Suprapubic skin (tissue), 4 donors: ENCODE results near the gene NXNL2. TPM values are rescaled to one million over a fixed set of nuclear protein-coding genes. Genes with fewer than 3 reads are reported as not detected.

ENCODE experiments used
- DNase-seq, 2 donors: peaks; one replicate each; pipeline ENCODE4 v3.0.0-alpha.2; 2019; ENCODE audit warnings: low spot score in 2 of 2
- H3K27ac ChIP-seq: fragments of 200-600 bp; sonication (generic); one replicate; pipeline ENCODE4 v1.5.1; 2019
- H3K27me3 ChIP-seq: fragments of 200-600 bp; sonication (generic); one replicate; pipeline ENCODE4 v1.5.1; 2019
- H3K36me3 ChIP-seq: fragments of 200-600 bp; sonication (generic); one replicate; pipeline ENCODE4 v1.5.1; 2019
- H3K4me1 ChIP-seq: fragments of 200-600 bp; sonication (generic); one replicate; pipeline ENCODE4 v1.5.1; 2019
- H3K4me3 ChIP-seq: fragments of 200-600 bp; sonication (generic); one replicate; pipeline ENCODE4 v1.5.1; 2019; ENCODE audit warnings: mild to moderate bottlenecking
- H3K9me3 ChIP-seq: fragments of 200-600 bp; sonication (generic); one replicate; pipeline ENCODE4 v1.5.1; 2019
- EP300 ChIP-seq: sonication (generic); formaldehyde crosslinking; IDR thresholded peaks from one replicate; pipeline ENCODE4 v1.6.1; 2017; ENCODE audit warnings: antibody characterized with exemption
- POLR2A ChIP-seq, 2 donors: fragments of 450-650 bp; IDR thresholded peaks; one replicate each; pipeline ENCODE4 v1.6.1; 2017; ENCODE audit warnings: antibody characterized with exemption in 2 of 2, mild to moderate bottlenecking in 2 of 2, moderate library complexity in 2 of 2
- POLR2AphosphoS5 ChIP-seq, 3 donors: sonication (generic); formaldehyde crosslinking; IDR thresholded peaks; one replicate each; pipeline ENCODE4 v1.6.1; 2017; ENCODE audit warnings: antibody characterized with exemption in 3 of 3
- WGBS: methylation state at CpG from one replicate; pipeline ENCODE4 v1.1.5; 2018; 5-methylcytosine and 5-hydroxymethylcytosine counted together
- total RNA-seq, 4 donors: library from RNA; depleted of rRNA; stranded (reverse); fragments of >200 nt; gene quantifications; one replicate each; pipeline ENCODE4 v1.1.0, GENCODE V29; 2016
- TF ChIP-seq, protein P1 (sequence below), 2 donors: fragments of 200-600 bp in 1 of 2; fragments of 450-650 bp in 1 of 2; sonication (generic) in 1 of 2; IDR thresholded peaks; one replicate each; pipeline ENCODE4 v1.5.1; 2016 to 2019; ENCODE audit warnings: antibody characterized with exemption in 2 of 2, mild to moderate bottlenecking in 1 of 2, moderate library complexity in 1 of 2

NXNL2 gene
- total RNA-seq, 4 donors from 2014 or later = 1.7 TPM; not detected in 3

DNA sequence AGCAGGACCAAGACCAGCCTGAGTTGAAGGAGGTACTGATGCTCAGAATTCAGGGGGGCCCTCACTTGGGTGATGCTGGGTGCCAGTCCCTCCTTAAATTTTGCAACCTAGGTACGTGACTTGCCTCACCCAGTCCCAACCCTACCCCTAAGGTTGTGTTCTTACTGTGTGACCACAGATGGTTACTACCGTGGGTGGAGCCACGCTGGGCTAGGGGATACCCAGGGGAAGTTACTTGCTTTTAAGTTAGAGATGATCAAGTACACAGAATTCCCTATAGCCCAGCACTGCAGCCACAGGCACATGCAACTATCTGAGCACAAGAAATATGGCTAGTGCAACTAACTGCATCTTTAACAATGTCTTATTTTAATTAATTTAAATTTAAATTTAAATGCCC lies 32.9 kb downstream of the NXNL2 start:
- WGBS = no CpG with 5 or more reads among the region's 3 CpGs
- Histone ChIP-seq H3K36me3 (no peaks in the 10 kb centered on the region), H3K9me3 (no peaks in the 10 kb centered on the region), H3K27ac (no peak overlapping the region), H3K4me3 (no peak overlapping the region), H3K4me1 (no peaks in the 10 kb centered on the region), H3K27me3 (no peaks in the 10 kb centered on the region)
- DNase-seq = no peak
- TF ChIP-seq EP300 (no peak), POLR2AphosphoS5 (IDR thresholded peaks at IDR 0.05) (no peak), POLR2A (IDR thresholded peaks at IDR 0.05) (no peak)
- TF ChIP-seq, protein P1, sequence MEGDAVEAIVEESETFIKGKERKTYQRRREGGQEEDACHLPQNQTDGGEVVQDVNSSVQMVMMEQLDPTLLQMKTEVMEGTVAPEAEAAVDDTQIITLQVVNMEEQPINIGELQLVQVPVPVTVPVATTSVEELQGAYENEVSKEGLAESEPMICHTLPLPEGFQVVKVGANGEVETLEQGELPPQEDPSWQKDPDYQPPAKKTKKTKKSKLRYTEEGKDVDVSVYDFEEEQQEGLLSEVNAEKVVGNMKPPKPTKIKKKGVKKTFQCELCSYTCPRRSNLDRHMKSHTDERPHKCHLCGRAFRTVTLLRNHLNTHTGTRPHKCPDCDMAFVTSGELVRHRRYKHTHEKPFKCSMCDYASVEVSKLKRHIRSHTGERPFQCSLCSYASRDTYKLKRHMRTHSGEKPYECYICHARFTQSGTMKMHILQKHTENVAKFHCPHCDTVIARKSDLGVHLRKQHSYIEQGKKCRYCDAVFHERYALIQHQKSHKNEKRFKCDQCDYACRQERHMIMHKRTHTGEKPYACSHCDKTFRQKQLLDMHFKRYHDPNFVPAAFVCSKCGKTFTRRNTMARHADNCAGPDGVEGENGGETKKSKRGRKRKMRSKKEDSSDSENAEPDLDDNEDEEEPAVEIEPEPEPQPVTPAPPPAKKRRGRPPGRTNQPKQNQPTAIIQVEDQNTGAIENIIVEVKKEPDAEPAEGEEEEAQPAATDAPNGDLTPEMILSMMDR (IDR thresholded peaks at IDR 0.05) = no peak

DNA sequence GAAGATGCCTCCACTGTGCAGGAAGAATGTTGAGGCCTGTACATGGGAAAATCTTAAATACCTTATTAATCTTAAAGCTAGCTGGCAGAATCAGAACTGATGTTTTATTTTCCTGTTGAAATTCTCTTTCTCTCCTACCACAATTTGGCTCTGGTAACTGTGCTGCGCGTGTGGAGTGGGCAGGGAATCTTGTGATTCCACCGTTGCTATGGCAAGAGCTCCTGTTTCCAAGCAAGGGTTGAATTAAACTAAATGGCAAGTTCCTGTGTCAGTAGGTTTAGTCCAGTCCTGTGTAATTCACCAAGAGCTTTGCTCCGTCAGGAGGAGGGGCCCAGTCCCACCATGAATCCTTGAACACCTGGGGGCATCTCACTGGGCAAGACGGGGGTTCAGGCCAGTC lies 36.4 kb downstream of the NXNL2 start:
- TF ChIP-seq POLR2AphosphoS5 (IDR thresholded peaks at IDR 0.05) (no peak), EP300 (no peak), POLR2A (IDR thresholded peaks at IDR 0.05) (no peak)
- TF ChIP-seq, protein P1 (IDR thresholded peaks at IDR 0.05) = no peak
- Histone ChIP-seq H3K4me3 (no peak overlapping the region), H3K27me3 (no peaks in the 10 kb centered on the region), H3K9me3 (no peaks in the 10 kb centered on the region), H3K27ac (no peak overlapping the region), H3K4me1 (no peaks in the 10 kb centered on the region), H3K36me3 (no peaks in the 10 kb centered on the region)
- WGBS = 77% methylated on average over 5 of the region's 5 CpGs
- DNase-seq = no peak

DNA sequence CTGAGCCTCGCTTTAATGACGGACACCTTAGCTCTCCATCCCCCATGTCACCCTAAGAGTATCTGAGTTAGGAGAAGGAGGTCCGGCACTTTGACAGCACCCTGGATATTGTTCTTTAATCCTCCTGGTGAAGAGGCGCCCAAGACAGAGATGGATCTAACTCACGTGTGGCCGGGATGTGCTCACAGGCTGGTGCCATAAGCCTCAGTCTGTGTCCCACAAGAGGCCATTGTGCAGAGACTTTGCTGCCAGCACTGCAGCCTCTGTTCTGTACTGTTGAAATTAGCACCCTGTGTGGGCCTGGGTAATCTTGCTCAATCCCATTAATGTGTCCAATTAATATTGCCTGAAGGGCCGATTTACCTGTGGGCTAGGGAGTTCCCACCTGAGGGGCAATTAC lies 37.7 kb downstream of the NXNL2 start:
- Histone ChIP-seq H3K27ac (no peak overlapping the region), H3K4me3 (no peak overlapping the region), H3K4me1 (no peaks in the 10 kb centered on the region), H3K9me3 (no peaks in the 10 kb centered on the region), H3K27me3 (no peaks in the 10 kb centered on the region), H3K36me3 (no peaks in the 10 kb centered on the region)
- WGBS = 96% methylated on average over 6 of the region's 7 CpGs
- TF ChIP-seq, protein P1 (IDR thresholded peaks at IDR 0.05) = no peak
- TF ChIP-seq POLR2A (IDR thresholded peaks at IDR 0.05) (no peak), EP300 (no peak), POLR2AphosphoS5 (IDR thresholded peaks at IDR 0.05) (no peak)
- no peak for DNase-seq

DNA sequence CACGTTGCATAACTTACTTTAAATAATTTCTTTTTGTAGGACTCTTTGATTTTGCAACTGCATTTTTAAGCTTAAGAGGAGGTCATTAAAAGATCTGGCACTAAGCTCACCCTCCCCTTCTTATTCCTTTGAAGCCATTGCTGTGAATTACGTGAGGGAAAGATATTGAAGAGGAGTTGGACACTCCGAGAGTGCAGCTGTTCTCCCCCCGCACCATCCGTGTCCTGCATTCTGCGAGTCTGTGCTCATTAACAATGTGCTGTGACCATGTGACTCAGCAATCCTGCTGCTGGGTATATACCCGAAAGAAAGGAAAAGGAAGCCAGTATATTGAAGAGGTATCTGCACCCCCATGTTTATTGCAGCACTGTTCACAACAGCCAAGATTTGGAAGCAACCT lies 40.0 kb downstream of the NXNL2 start:
- Histone ChIP-seq H3K36me3 (no peaks in the 10 kb centered on the region), H3K27me3 (no peaks in the 10 kb centered on the region), H3K27ac (no peak overlapping the region), H3K4me3 (no peak overlapping the region), H3K9me3 (no peaks in the 10 kb centered on the region), H3K4me1 (peaks cover 4% of the 10 kb centered on the region)
- peak in 1 of 2 donors; percentile 34 for DNase-seq
- TF ChIP-seq POLR2AphosphoS5 (IDR thresholded peaks at IDR 0.05) = no peak
- TF ChIP-seq, protein P1 (IDR thresholded peaks at IDR 0.05) = no peak
- no peak for TF ChIP-seq EP300
- no peak for TF ChIP-seq POLR2A (IDR thresholded peaks at IDR 0.05)
- WGBS = 19% methylated on average over 7 of the region's 7 CpGs

DNA sequence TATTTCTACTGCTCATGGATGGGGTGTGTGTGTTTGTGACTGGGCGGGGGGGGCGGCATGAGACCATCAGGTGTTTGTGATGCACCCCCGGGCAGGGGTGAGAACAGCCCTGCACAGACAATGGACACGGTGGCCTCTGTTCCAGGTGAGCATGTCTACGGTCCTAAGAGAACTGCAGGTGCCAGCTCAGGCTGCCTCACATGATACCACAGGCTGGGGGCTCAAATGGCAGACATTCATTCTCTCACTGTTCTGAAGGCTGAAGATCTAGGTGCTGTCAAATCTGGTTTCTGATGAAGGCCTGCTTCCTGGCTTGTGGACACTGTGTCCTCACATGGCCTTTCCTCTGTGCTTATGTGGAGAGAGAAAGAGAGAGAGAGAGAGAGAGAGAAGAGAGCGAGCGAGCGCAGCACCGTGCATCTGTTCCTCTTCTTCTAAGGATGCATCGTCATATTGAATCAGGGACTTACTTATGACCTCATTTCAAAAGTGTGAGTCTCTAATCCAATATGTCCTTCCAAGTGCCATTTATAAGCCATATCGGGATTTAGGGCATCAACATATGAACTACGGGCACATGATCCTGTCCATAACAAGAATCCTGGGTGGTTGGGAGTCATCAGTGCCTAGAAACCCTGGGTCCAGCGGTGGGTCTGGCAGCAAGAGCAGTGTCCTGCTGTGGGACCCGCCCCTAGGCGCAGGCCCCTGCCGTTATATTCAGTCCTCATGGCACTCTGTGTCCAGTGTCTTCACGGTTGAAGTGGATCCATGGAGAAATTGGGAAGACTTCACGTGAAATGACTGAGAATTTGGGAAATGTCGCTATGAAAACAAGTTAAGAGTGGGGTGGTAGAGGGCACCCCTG lies 42.5 kb downstream of the NXNL2 start:
- Histone ChIP-seq H3K4me3 (no peak overlapping the region), H3K36me3 (no peaks in the 10 kb centered on the region), H3K27ac (no peak overlapping the region), H3K4me1 (peaks cover 4% of the 10 kb centered on the region), H3K9me3 (no peaks in the 10 kb centered on the region), H3K27me3 (no peaks in the 10 kb centered on the region)
- DNase-seq = peak in 1 of 2 donors; percentile 60
- 93% methylated on average over 18 of the region's 19 CpGs for WGBS
- TF ChIP-seq, protein P1 (IDR thresholded peaks at IDR 0.05) = no peak
- no peak for TF ChIP-seq EP300
- TF ChIP-seq POLR2A (IDR thresholded peaks at IDR 0.05) = no peak
- TF ChIP-seq POLR2AphosphoS5 (IDR thresholded peaks at IDR 0.05) = no peak
